Measurements from ENCODE around the gene GRIN2B. TPM values are rescaled to one million over a fixed set of nuclear protein-coding genes. Genes with fewer than 3 reads are reported as not detected.

GRIN2B gene
- total RNA-seq, 1 donor from 2014 or later, result 0.11 TPM

GRCh38 chr12:13980538-13981295 is 685 bp downstream of the GRIN2B start:
- intact Hi-C loops (cut with DNase I), result no loop called here
- peaks cover 0 to 2% of the 10 kb centered on the region in 2 donors for H3K4me1 ChIP-seq
- no peaks in the 10 kb centered on the region for H3K27me3 ChIP-seq
- no peak for TF ChIP-seq CTCF (IDR thresholded peaks at IDR 0.05)
- H3K36me3 ChIP-seq, result no peaks in the 10 kb centered on the region
- H3K4me3 ChIP-seq, result peak overlapping the region; percentile 30 to 42
- no peak for DNase-seq (ENCODE audit: low spot score in 2 of 2)
- no peak overlapping the region for H3K27ac ChIP-seq
- no peaks in the 10 kb centered on the region for H3K9me3 ChIP-seq

- no peak for TF ChIP-seq CTCF (IDR thresholded peaks at IDR 0.05)
- Histone ChIP-seq H3K27me3 (no peaks in the 10 kb centered on the region), H3K9me3 (no peaks in the 10 kb centered on the region), H3K4me1 (peaks cover 0 to 2% of the 10 kb centered on the region in 2 donors), H3K36me3 (no peaks in the 10 kb centered on the region), H3K27ac (no peak overlapping the region), H3K4me3 (no peak overlapping the region)
- DNase-seq (ENCODE audit: low spot score in 2 of 2), result no peak
- intact Hi-C loops (cut with DNase I), result no loop called here
These were observed 1.5 kb downstream of the GRIN2B start for GRCh38 chr12:13979772-13980378.

DNA sequence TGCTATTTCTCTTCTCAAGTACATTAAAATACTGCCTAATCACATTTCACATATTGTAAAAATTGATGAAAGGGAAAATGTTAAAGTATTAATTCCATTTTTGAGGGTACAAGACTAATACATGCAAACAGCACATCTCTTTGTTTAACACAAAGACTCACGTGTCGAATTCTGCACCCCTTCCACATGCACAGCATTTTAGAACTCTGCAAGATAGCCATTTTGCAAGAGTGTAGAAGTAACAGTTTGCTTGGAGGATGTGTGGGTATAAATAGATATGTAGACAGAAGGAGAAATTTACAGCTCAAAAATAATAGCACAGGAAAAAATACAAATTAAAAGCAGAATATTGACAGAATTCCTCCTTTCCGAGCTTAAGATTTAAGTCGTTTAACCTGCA is 2.5 kb downstream of the GRIN2B start:
- H3K9me3 ChIP-seq, result no peaks in the 10 kb centered on the region
- H3K4me3 ChIP-seq, result no peak overlapping the region
- intact Hi-C loops (cut with DNase I), result no loop called here
- H3K27ac ChIP-seq, result no peak overlapping the region
- no peaks in the 10 kb centered on the region for H3K36me3 ChIP-seq
- H3K27me3 ChIP-seq, result no peaks in the 10 kb centered on the region
- peaks cover 0 to 2% of the 10 kb centered on the region in 2 donors for H3K4me1 ChIP-seq
- DNase-seq (ENCODE audit: low spot score in 2 of 2), result no peak
- TF ChIP-seq CTCF (IDR thresholded peaks at IDR 0.05), result no peak

DNA sequence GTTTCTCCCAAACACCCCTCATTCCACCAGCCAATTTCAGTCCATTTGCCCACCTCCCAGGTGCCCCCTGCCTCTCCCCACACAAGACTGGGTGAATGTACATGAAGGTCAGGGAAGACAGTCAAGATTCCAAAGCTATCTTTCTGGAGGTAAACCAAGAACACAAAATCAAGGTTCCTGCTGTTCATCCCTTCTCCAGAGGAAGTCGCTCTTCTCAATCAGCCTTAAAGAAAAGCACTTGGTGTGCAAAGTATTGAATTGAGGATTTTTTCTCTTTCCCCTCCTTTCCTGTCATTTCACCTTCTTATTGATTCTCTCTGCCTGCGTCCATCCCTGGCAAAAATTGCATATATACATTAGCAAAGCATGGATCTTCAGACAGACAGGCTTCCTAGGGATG is 4.5 kb downstream of the GRIN2B start:
- no peaks in the 10 kb centered on the region for H3K36me3 ChIP-seq
- intact Hi-C loops (cut with DNase I), result no loop called here
- no peak overlapping the region for H3K27ac ChIP-seq
- peaks cover 0 to 2% of the 10 kb centered on the region in 2 donors for H3K4me1 ChIP-seq
- no peak for TF ChIP-seq CTCF (IDR thresholded peaks at IDR 0.05)
- no peaks in the 10 kb centered on the region for H3K9me3 ChIP-seq
- H3K4me3 ChIP-seq, result no peak overlapping the region
- no peaks in the 10 kb centered on the region for H3K27me3 ChIP-seq
- DNase-seq (ENCODE audit: low spot score in 2 of 2), result no peak

DNA sequence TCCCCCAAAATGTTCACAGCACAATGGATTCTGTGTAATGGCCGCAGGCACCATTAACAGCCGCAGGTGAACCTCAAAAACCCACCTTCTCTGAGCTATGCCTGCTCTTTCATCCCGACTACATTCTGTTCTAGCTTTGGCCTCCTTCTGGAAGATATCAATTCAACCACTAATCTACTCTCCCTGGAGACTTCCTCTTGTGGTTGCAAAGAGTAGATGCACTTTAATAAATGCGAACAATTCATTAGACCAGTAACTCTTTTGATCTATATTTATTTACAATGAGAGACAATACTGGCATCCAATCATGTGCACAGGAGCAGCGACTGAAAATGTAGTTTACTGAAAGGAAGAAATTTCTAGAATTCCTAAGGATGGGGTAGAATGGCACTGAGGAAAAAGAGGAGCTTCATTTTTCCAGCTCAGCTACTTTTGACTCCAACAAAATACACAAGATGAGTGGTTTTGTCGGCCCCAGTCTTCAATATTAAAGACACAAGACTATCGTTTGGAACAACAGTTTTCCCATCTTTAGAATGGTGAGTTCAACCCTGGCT is 5.3 kb downstream of the GRIN2B start:
- Histone ChIP-seq H3K4me1 (peaks cover 0 to 2% of the 10 kb centered on the region in 2 donors), H3K4me3 (no peak overlapping the region), H3K36me3 (no peaks in the 10 kb centered on the region), H3K27ac (no peak overlapping the region), H3K9me3 (no peaks in the 10 kb centered on the region), H3K27me3 (no peaks in the 10 kb centered on the region)
- no peak for DNase-seq (ENCODE audit: low spot score in 2 of 2)
- TF ChIP-seq CTCF (IDR thresholded peaks at IDR 0.05), result no peak
- intact Hi-C loops (cut with DNase I), result no loop called here

Data from ascending aorta (tissue), 2 donors.